Endodermal cell (in vitro differentiated cells): ENCODE data around the gene LRTM1. TPM values are rescaled to one million over a fixed set of nuclear protein-coding genes. Genes with fewer than 3 reads are reported as not detected.

ENCODE experiments used
- DNase-seq: peaks from one replicate; pipeline ENCODE4 v3.0.0-alpha.2; 2017
- H3K27ac ChIP-seq: 2 replicates; pipeline ENCODE4 v1.5.1; 2013; ENCODE audit warnings: mild to moderate bottlenecking, low read depth, low read length, moderate library complexity
- H3K27me3 ChIP-seq: 2 replicates; pipeline ENCODE4 v1.6.1; 2013; ENCODE audit warnings: mild to moderate bottlenecking, low read length, moderate library complexity; ENCODE audit not compliant: insufficient read depth, control insufficient read depth, poor library complexity, severe bottlenecking
- H3K36me3 ChIP-seq: 2 replicates; pipeline ENCODE4 v1.7.0; 2013; ENCODE audit warnings: mild to moderate bottlenecking, low read length, moderate library complexity; ENCODE audit not compliant: control insufficient read depth, insufficient read depth
- H3K4me1 ChIP-seq: one replicate; pipeline ENCODE4 v1.7.0; 2013; ENCODE audit warnings: low read length; ENCODE audit not compliant: control insufficient read depth, insufficient read depth
- H3K4me3 ChIP-seq: 2 replicates; pipeline ENCODE4 v1.5.1; 2013; ENCODE audit warnings: mild to moderate bottlenecking, low read length, moderate library complexity
- H3K9ac ChIP-seq: 2 replicates; pipeline ENCODE4 v1.6.1; 2013; ENCODE audit warnings: mild to moderate bottlenecking, low read length, moderate library complexity; ENCODE audit not compliant: poor library complexity, severe bottlenecking; ENCODE audit errors: extremely low read depth
- H3K9me3 ChIP-seq: 2 replicates; pipeline ENCODE4 v1.6.1; 2013; ENCODE audit warnings: mild to moderate bottlenecking, low read length, moderate library complexity; ENCODE audit not compliant: control insufficient read depth
- H3K27ac Mint-ChIP-seq: 2 replicates; pipeline ENCODE4 v1.8.0; 2020; ENCODE audit warnings: mixed read lengths
- H3K27me3 Mint-ChIP-seq: 2 replicates; pipeline ENCODE4 v1.8.0; 2021; ENCODE audit warnings: mild to moderate bottlenecking, mixed read lengths; ENCODE audit not compliant: insufficient read depth
- H3K36me3 Mint-ChIP-seq: 2 replicates; pipeline ENCODE4 v1.8.0; 2020; ENCODE audit warnings: low read depth, mixed read lengths
- H3K4me1 Mint-ChIP-seq: 2 replicates; pipeline ENCODE4 v1.8.0; 2020; ENCODE audit warnings: mixed read lengths
- H3K4me3 Mint-ChIP-seq: 2 replicates; pipeline ENCODE4 v1.8.0; 2020; ENCODE audit warnings: mild to moderate bottlenecking, moderate library complexity, mixed read lengths
- H3K9me3 Mint-ChIP-seq: 2 replicates; pipeline ENCODE4 v1.8.0; 2020; ENCODE audit warnings: mild to moderate bottlenecking, mixed read lengths
- CTCF ChIP-seq: fragments of 200-600 bp; sonication (generic); conservative IDR thresholded peaks from 2 replicates; pipeline ENCODE4 v1.5.0; 2021; ENCODE audit warnings: antibody characterized with exemption, mild to moderate bottlenecking
- WGBS, 2 experiments: methylation state at CpG; one replicate each; pipeline versions ENCODE4 v1.1.5 to v1.1.7; 2013; ENCODE audit warnings: missing lambda C conversion rate in 2 of 2, mixed read lengths in 1 of 2; ENCODE audit not compliant: insufficient coverage in 1 of 2, insufficient read length in 1 of 2; 5-methylcytosine and 5-hydroxymethylcytosine counted together
- total RNA-seq, 2 donors: library from RNA; stranded (reverse); fragmentation: NEBNext Ultra II Directional in 1 of 2; extraction: Animal tissue kit (Norgen Biotek cat#: 25700) in 1 of 2; gene quantifications; 2 replicates in 1 of 2; 3 replicates in 1 of 2; pipeline ENCODE4 v1.2.1, GENCODE V29; 2021

The LRTM1 gene
- total RNA-seq, 2 donors from 2014 or later = not detected

GRCh38 chr3:54941690-54942362 lies 14.0 kb upstream of the LRTM1 start:
- H3K27ac ChIP-seq = no peak overlapping the region
- no peaks in the 10 kb centered on the region for H3K27me3 ChIP-seq
- no peaks in the 10 kb centered on the region for H3K9me3 Mint-ChIP-seq
- no peaks in the 10 kb centered on the region for H3K27me3 Mint-ChIP-seq
- DNase-seq = no peak
- no peak overlapping the region for H3K27ac Mint-ChIP-seq
- no peak overlapping the region for H3K9ac ChIP-seq
- WGBS, 2 experiments = 91 to 97% methylated on average over 5 to 7 of the region's 7 CpGs
- no peaks in the 10 kb centered on the region for H3K36me3 ChIP-seq
- TF ChIP-seq CTCF = no peak
- peaks cover 7% of the 10 kb centered on the region for H3K4me1 Mint-ChIP-seq
- H3K4me3 ChIP-seq = no peak overlapping the region
- no peaks in the 10 kb centered on the region for H3K4me1 ChIP-seq
- H3K9me3 ChIP-seq = no peaks in the 10 kb centered on the region
- H3K36me3 Mint-ChIP-seq = no peaks in the 10 kb centered on the region
- H3K4me3 Mint-ChIP-seq = no peak overlapping the region

- no peak overlapping the region for H3K4me3 Mint-ChIP-seq
- no peak overlapping the region for H3K9ac ChIP-seq
- TF ChIP-seq CTCF = no peak
- no peak overlapping the region for H3K27ac Mint-ChIP-seq
- WGBS, 2 experiments = 94 to 100% methylated on average over 2 of the region's 2 CpGs
- no peaks in the 10 kb centered on the region for H3K36me3 Mint-ChIP-seq
- H3K9me3 ChIP-seq = no peaks in the 10 kb centered on the region
- H3K27me3 ChIP-seq = no peaks in the 10 kb centered on the region
- no peak overlapping the region for H3K27ac ChIP-seq
- H3K36me3 ChIP-seq = no peaks in the 10 kb centered on the region
- no peak for DNase-seq
- no peaks in the 10 kb centered on the region for H3K9me3 Mint-ChIP-seq
- H3K27me3 Mint-ChIP-seq = no peaks in the 10 kb centered on the region
- H3K4me3 ChIP-seq = no peak overlapping the region
- H3K4me1 ChIP-seq = no peaks in the 10 kb centered on the region
- peaks cover 7% of the 10 kb centered on the region for H3K4me1 Mint-ChIP-seq
Measured at GRCh38 chr3:54940971-54941370, 13.1 kb upstream of the LRTM1 start.

- Histone ChIP-seq H3K4me1 (no peaks in the 10 kb centered on the region), H3K9ac (no peak overlapping the region), H3K4me3 (no peak overlapping the region), H3K36me3 (no peaks in the 10 kb centered on the region), H3K9me3 (no peaks in the 10 kb centered on the region), H3K27me3 (no peaks in the 10 kb centered on the region), H3K27ac (no peak overlapping the region)
- no peaks in the 10 kb centered on the region for H3K27me3 Mint-ChIP-seq
- no peak overlapping the region for H3K27ac Mint-ChIP-seq
- no peak for TF ChIP-seq CTCF
- H3K9me3 Mint-ChIP-seq = no peaks in the 10 kb centered on the region
- H3K4me1 Mint-ChIP-seq = peaks cover 6% of the 10 kb centered on the region
- H3K36me3 Mint-ChIP-seq = no peaks in the 10 kb centered on the region
- 42 to 69% methylated on average over 3 to 6 of the region's 6 CpGs for WGBS, 2 experiments
- DNase-seq = no peak
- H3K4me3 Mint-ChIP-seq = no peak overlapping the region
Measured at GRCh38 chr3:54939557-54940300, 11.9 kb upstream of the LRTM1 start.
